K562 (cell line): ENCODE data around the gene ARRB2. TPM values are rescaled to one million over a fixed set of nuclear protein-coding genes. Genes with fewer than 3 reads are reported as not detected.

Experiments
- ATAC-seq: fragments of 200-7000 bp; cut with Tn5 transposase; 3 replicates; pipeline ENCODE4 v1.9.1; 2020; ENCODE audit warnings: moderate library complexity
- BruUV-seq: library from RNA; stranded (reverse); fragments of 400-500 nt; replicated peaks from 2 replicates; lab custom pipeline; 2021; lab: Mats Ljungman, UMichigan
- CTCF ChIA-PET: fragments of 300-600 bp; formaldehyde crosslinking; extraction: SDS; loops from one replicate; lab custom pipeline; 2021; ENCODE audit warnings: low intra/inter-chr PET ratio; lab: Yijun Ruan, JAX
- POLR2A ChIA-PET: fragments of 300-600, 350-650 bp; sonication (Branson Sonifier 250); formaldehyde crosslinking; extraction: SDS; loops from one replicate; lab custom pipeline; 2021; ENCODE audit warnings: antibody characterized with exemption, inconsistent platforms; lab: Yijun Ruan, JAX
- DNase-seq, 4 experiments: peaks; one replicate each; pipeline versions ENCODE4 v3.0.0 to v3.0.0-alpha.2; 2011 to 2018; ENCODE audit warnings: low spot score in 3 of 4, mixed read lengths in 3 of 4; ENCODE audit errors: extremely low read depth in 1 of 4
- FAIRE-seq: peaks from 2 replicates; lab custom pipeline; 2011; peaks lifted over from hg19 to GRCh38; lab: Jason Lieb, UNC
- H2AFZ ChIP-seq: 2 replicates; pipeline ENCODE4 v1.6.0; 2011; ENCODE audit warnings: low read depth, low read length, control low read depth, inconsistent platforms
- H3K27ac ChIP-seq: fragments of 200-600 bp; 3 replicates; pipeline ENCODE4 v1.8.0; 2011; ENCODE audit warnings: low read depth, mild to moderate bottlenecking, control low read depth, inconsistent platforms, low read length, moderate library complexity, mixed read lengths; ENCODE audit errors: extremely low read depth
- H3K27me3 ChIP-seq, 2 experiments: fragments of 300-600 bp in 1 of 2; 2 replicates in 1 of 2; 3 replicates in 1 of 2; pipeline versions ENCODE4 v1.6.0 to v1.8.0; 2011; ENCODE audit warnings: inconsistent platforms in 2 of 2, low read length in 2 of 2, mild to moderate bottlenecking in 1 of 2, mixed read lengths in 1 of 2, moderate library complexity in 1 of 2; ENCODE audit not compliant: control insufficient read depth in 2 of 2, insufficient read depth in 2 of 2
- H3K36me3 ChIP-seq: fragments of 300-600 bp; 3 replicates; pipeline ENCODE4 v1.8.0; 2011; ENCODE audit warnings: mild to moderate bottlenecking, low read length, inconsistent platforms; ENCODE audit not compliant: control insufficient read depth, insufficient read depth
- H3K4me1 ChIP-seq, 2 experiments: fragments of 200-600 bp in 1 of 2; replicated peaks in 1 of 2; 2 replicates in 1 of 2; 3 replicates in 1 of 2; pipeline versions ENCODE4 v1.5.1 to v1.8.0; 2011; ENCODE audit warnings: inconsistent platforms in 2 of 2, low read length in 2 of 2, mild to moderate bottlenecking in 1 of 2, mixed read lengths in 1 of 2, moderate library complexity in 1 of 2; ENCODE audit not compliant: control insufficient read depth in 2 of 2, insufficient read depth in 2 of 2
- H3K4me2 ChIP-seq: 2 replicates; pipeline ENCODE4 v1.6.1; 2011; ENCODE audit warnings: low read length, control low read depth, inconsistent platforms, mixed read lengths; ENCODE audit not compliant: insufficient read depth
- H3K4me3 ChIP-seq: fragments of 200-600 bp; sonication (generic), shearing (Covaris generic); 2 replicates; pipeline ENCODE4 v1.5.1; 2016; ENCODE audit warnings: control low read depth, inconsistent platforms
- H3K79me2 ChIP-seq: fragments of 200-600 bp; 3 replicates; pipeline ENCODE4 v1.8.0; 2011; ENCODE audit warnings: low read length, inconsistent platforms; ENCODE audit not compliant: control insufficient read depth, insufficient read depth
- H3K9ac ChIP-seq, 2 experiments: 2 replicates each; pipeline versions ENCODE4 v1.6.0 to v1.6.1; 2011; ENCODE audit warnings: low read depth in 2 of 2, low read length in 2 of 2, control low read depth in 1 of 2, inconsistent platforms in 1 of 2, mild to moderate bottlenecking in 1 of 2, mixed read lengths in 1 of 2; ENCODE audit not compliant: insufficient read depth in 1 of 2
- H3K9me1 ChIP-seq: one replicate; pipeline ENCODE4 v1.6.0; 2011; ENCODE audit warnings: inconsistent platforms, mild to moderate bottlenecking, low read length, moderate library complexity; ENCODE audit not compliant: control insufficient read depth, insufficient read depth
- H3K9me3 ChIP-seq: replicated peaks from 2 replicates; pipeline ENCODE4 v1.5.1; 2011; ENCODE audit warnings: low read depth, low read length, inconsistent platforms; ENCODE audit not compliant: control insufficient read depth, insufficient read depth
- H4K20me1 ChIP-seq: replicated peaks from 2 replicates; pipeline ENCODE4 v1.6.1; 2011; ENCODE audit warnings: low read length, inconsistent platforms, mixed read lengths; ENCODE audit not compliant: control insufficient read depth, insufficient read depth
- ELF2 ChIP-seq: fragments of 250-450 bp; sonication (Bioruptor Pico); IDR thresholded peaks from 2 replicates; pipeline ENCODE4 v1.5.0; 2021; ENCODE audit warnings: mild to moderate bottlenecking
- HOXB6 ChIP-seq: fragments of 250-450 bp; sonication (Bioruptor Pico); IDR thresholded peaks from 2 replicates; pipeline ENCODE4 v1.5.1; 2022; ENCODE audit warnings: mild to moderate bottlenecking, borderline replicate concordance
- KLF1 ChIP-seq: fragments of 450-650 bp; IDR thresholded peaks from 2 replicates; pipeline ENCODE4 v1.6.1; 2016; ENCODE audit warnings: missing genetic modification characterization, missing compliant biosample characterization
- NCOA2 ChIP-seq, 2 experiments: fragments of 450-650 bp; IDR thresholded peaks; 2 replicates each; pipeline ENCODE4 v1.6.1; 2018; ENCODE audit warnings: mild to moderate bottlenecking in 2 of 2, moderate library complexity in 1 of 2; ENCODE audit not compliant: partially characterized antibody in 2 of 2
- SIN3B ChIP-seq: fragments of 450-650 bp; IDR thresholded peaks from 2 replicates; pipeline ENCODE4 v1.6.1; 2017; ENCODE audit warnings: low read depth, mild to moderate bottlenecking, moderate library complexity
- TFAM ChIP-seq: fragments of 250-450 bp; sonication (Bioruptor Pico); conservative IDR thresholded peaks from 2 replicates; pipeline ENCODE4 v1.5.0; 2021; ENCODE audit warnings: mild to moderate bottlenecking, moderate library complexity
- ZNF134 ChIP-seq: fragments of 250-450 bp; sonication (Bioruptor Pico); conservative IDR thresholded peaks from 2 replicates; pipeline ENCODE4 v1.4.0; 2020
- ZNF584 ChIP-seq: fragments of 200-800 bp; sonication (Bioruptor generic); IDR thresholded peaks from 2 replicates; pipeline ENCODE4 v1.6.1; 2016; ENCODE audit warnings: low read depth, mild to moderate bottlenecking, missing genetic modification characterization, missing compliant biosample characterization
- WGBS: fragments of 100-300 bp; shearing (Covaris generic); methylation state at CpG from one replicate; pipeline ENCODE4 v1.1.6; 2016; ENCODE audit warnings: low coverage, mixed read lengths; ENCODE audit not compliant: insufficient coverage; ENCODE audit errors: missing lambda C conversion rate; 5-methylcytosine and 5-hydroxymethylcytosine counted together
- in situ Hi-C: fragments of 300-500 bp; cut with MboI; formaldehyde crosslinking; loops from 4 replicates; pipeline ENCODE4 v1.15.0; 2018; ENCODE audit warnings: inconsistent platforms, mixed read lengths
- intact Hi-C: fragments of 100-400 bp; cut with micrococcal nuclease; formaldehyde crosslinking; loops from 2 replicates; pipeline ENCODE4 v1.14.2; 2022
- polyA plus RNA-seq, 8 experiments: library from polyadenylated mRNA; depleted of rRNA in 4 of 8; stranded (reverse) in 5 of 8; unstranded in 3 of 8; fragments of >200 nt; fragmentation: Nextera tagmentation in 2 of 8; fragmentation: Illumina TruSeq in 1 of 8; extraction: Ambion mirVana in 2 of 8; extraction: Trizol in 1 of 8; gene quantifications; 2 replicates each; pipeline versions ENCODE4 v1.2.1 to v1.2.3, GENCODE V29; 2011 to 2014; ENCODE audit warnings: inconsistent platforms in 1 of 8, missing spikeins in 1 of 8
- total RNA-seq, 7 experiments: library from RNA; depleted of rRNA in 6 of 7; stranded (reverse); fragments of >200 nt in 6 of 7; fragmentation: Illumina TruSeq in 2 of 7; extraction: Trizol in 2 of 7; gene quantifications; 2 replicates each; pipeline versions ENCODE4 v1.2.1 to v1.2.3, GENCODE V29; 2011 to 2021; ENCODE audit warnings: low replicate concordance in 1 of 7
- TF ChIP-seq, protein P1 (sequence below), 2 experiments: fragments of 250-450 bp in 1 of 2; fragments of 450-650 bp in 1 of 2; sonication (Bioruptor Pico) in 1 of 2; IDR thresholded peaks; 2 replicates each; pipeline versions ENCODE4 v1.6.1 to v1.8.0; 2016 to 2021; ENCODE audit warnings: mild to moderate bottlenecking in 2 of 2, moderate library complexity in 2 of 2, missing compliant biosample characterization in 1 of 2, missing genetic modification characterization in 1 of 2
- TF ChIP-seq, protein P2 (sequence below): fragments of 450-650 bp; IDR thresholded peaks from 2 replicates; pipeline ENCODE4 v1.6.1; 2016; ENCODE audit warnings: low read depth, mild to moderate bottlenecking, moderate library complexity
- TF ChIP-seq, protein P3 (sequence below), 2 experiments: IDR thresholded peaks in 1 of 2; conservative IDR thresholded peaks in 1 of 2; 2 replicates each; pipeline ENCODE4 v1.6.1; 2016; ENCODE audit warnings: low read depth in 2 of 2, mild to moderate bottlenecking in 1 of 2, missing compliant biosample characterization in 1 of 2, missing genetic modification characterization in 1 of 2, moderate library complexity in 1 of 2

The ARRB2 gene
- total and polyA plus RNA-seq, 9 of the 15 experiments (the other 6 are each of a cell fraction or from before 2014, with no cell fraction given), result 0.79 to 15.3 (median 8.8) TPM

DNA sequence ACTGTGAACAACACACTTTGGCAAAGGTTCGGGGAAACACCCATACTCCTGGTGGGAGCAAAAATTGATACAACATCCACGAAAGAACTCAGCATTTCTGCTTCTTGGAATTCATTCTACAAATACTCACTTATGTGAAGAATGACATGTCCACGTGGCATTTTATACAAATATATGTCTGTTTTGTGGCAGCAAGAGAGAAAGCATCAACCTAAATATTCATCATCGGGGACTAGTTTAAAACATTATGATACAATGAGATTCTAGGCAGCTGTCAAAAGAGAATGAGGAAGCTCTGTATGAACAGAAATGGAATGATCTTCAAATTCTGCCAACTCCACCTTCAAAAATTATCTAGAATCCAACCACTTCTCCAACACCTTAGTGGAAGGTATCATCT lies 43.3 kb upstream of the ARRB2 start:
- in situ Hi-C loops, result no loop called here
- DNase-seq (no peak), FAIRE-seq (no peak)
- no peaks in the 10 kb centered on the region for H4K20me1 ChIP-seq
- no TSS peak for BruUV-seq
- no peak overlapping the region for H3K4me3 ChIP-seq
- TF ChIP-seq, protein P1, sequence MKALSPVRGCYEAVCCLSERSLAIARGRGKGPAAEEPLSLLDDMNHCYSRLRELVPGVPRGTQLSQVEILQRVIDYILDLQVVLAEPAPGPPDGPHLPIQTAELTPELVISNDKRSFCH (CRISPR knock-in tag; IDR thresholded peaks at IDR 0.05), result no peak
- TF ChIP-seq, protein P1 (tag; IDR thresholded peaks at IDR 0.05), result no peak
- TF ChIP-seq ZNF134 (no peak), ZNF584 (CRISPR knock-in tag) (no peak), HOXB6 (CRISPR knock-in tag) (no peak), TFAM (CRISPR knock-in tag) (no peak), ELF2 (CRISPR knock-in tag) (no peak), KLF1 (tag) (no peak), NCOA2 (IDR thresholded peaks at IDR 0.05; ENCODE audit: partially characterized antibody in 2 of 2) (no peak), SIN3B (no peak)
- TF ChIP-seq, protein P2, sequence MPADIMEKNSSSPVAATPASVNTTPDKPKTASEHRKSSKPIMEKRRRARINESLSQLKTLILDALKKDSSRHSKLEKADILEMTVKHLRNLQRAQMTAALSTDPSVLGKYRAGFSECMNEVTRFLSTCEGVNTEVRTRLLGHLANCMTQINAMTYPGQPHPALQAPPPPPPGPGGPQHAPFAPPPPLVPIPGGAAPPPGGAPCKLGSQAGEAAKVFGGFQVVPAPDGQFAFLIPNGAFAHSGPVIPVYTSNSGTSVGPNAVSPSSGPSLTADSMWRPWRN, result no peak
- TF ChIP-seq, protein P3, sequence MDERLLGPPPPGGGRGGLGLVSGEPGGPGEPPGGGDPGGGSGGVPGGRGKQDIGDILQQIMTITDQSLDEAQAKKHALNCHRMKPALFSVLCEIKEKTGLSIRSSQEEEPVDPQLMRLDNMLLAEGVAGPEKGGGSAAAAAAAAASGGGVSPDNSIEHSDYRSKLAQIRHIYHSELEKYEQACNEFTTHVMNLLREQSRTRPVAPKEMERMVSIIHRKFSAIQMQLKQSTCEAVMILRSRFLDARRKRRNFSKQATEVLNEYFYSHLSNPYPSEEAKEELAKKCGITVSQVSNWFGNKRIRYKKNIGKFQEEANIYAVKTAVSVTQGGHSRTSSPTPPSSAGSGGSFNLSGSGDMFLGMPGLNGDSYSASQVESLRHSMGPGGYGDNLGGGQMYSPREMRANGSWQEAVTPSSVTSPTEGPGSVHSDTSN (CRISPR knock-in tag; IDR thresholded peaks at IDR 0.05; ENCODE audit: low read depth), result no peak
- TF ChIP-seq, protein P3 (tag; conservative IDR thresholded peaks at IDR 0.05; ENCODE audit: low read depth), result no peak
- TF ChIP-seq, all 486 proteins: peak for 0
- ATAC-seq, result no peak
- ChIA-PET CTCF (no interaction called here), POLR2A (no interaction called here)
- H3K27me3 ChIP-seq, result no peaks in the 10 kb centered on the region
- no peaks in the 10 kb centered on the region for H3K9me3 ChIP-seq
- no peak overlapping the region for H3K27ac ChIP-seq
- H3K36me3 ChIP-seq, result peaks cover 16% of the 10 kb centered on the region; the same call in 1 of the 3 replicates
- no peaks in the 10 kb centered on the region for H3K79me2 ChIP-seq
- H3K9ac ChIP-seq, result no peak overlapping the region
- peaks cover 4 to 12% of the 10 kb centered on the region in 2 experiments; a peak in 3 of 5 replicates for H3K4me1 ChIP-seq
- no peak overlapping the region for H2AFZ ChIP-seq
- H3K4me2 ChIP-seq, result no peak overlapping the region
- intact Hi-C loops, result no loop called here
- 32% methylated on average over 4 of the region's 4 CpGs for WGBS
- no peaks in the 10 kb centered on the region for H3K9me1 ChIP-seq
